OCI-LY1 (cell line): ENCODE measurements around the gene POFUT1.

ENCODE experiments used
- CTCF ChIP-seq: fragments of 200-600 bp; sonication (generic), shearing (Covaris generic); IDR thresholded peaks from 2 replicates; pipeline ENCODE4 v1.5.1; 2017; ENCODE audit warnings: mild to moderate bottlenecking, antibody characterized with exemption, low read length, moderate library complexity, mixed read lengths
- EZH2 ChIP-seq: fragments of 200-600 bp; sonication (generic), shearing (Covaris generic); IDR thresholded peaks from 2 replicates; pipeline ENCODE4 v1.8.0; 2017; ENCODE audit warnings: borderline replicate concordance, mixed run types, mild to moderate bottlenecking, antibody characterized with exemption, low read length, moderate library complexity, mixed read lengths

GRCh38 chr20:32216179-32217142, 8.8 kb downstream of the POFUT1 start:
- no peak for TF ChIP-seq CTCF
- no peak for TF ChIP-seq EZH2
